NCI-H345 (cell line): ENCODE measurements around the gene PTPN7.
A peak's percentile ranks its signal among the peaks of the same experiment; 100 is the strongest.
"Not testable (repeated sequence)": the region's sequence is repeated elsewhere in the genome, so short reads cannot be mapped to it uniquely, and the experiment has no call there.

Experiments
- DNase-seq: peaks from one replicate; lab custom pipeline; 2025; lab: John Stamatoyannopoulos, UW

PTPN7 gene

GRCh38 chr1:202167054-202167453 is 6.7 kb upstream of the PTPN7 start:
- not testable (repeated sequence) for DNase-seq

GRCh38 chr1:202165942-202166843 is 5.8 kb upstream of the PTPN7 start:
- no peak for DNase-seq

- no peak for DNase-seq
Observed at GRCh38 chr1:202165267-202165941, 5.0 kb upstream of the PTPN7 start.

GRCh38 chr1:202164271-202165037 is 4.1 kb upstream of the PTPN7 start:
- no peak for DNase-seq

GRCh38 chr1:202163281-202164270 is 3.2 kb upstream of the PTPN7 start:
- no peak for DNase-seq

- DNase-seq: no peak
Observed at GRCh38 chr1:202162418-202163280, 2.2 kb upstream of the PTPN7 start.

- no peak for DNase-seq
Observed at GRCh38 chr1:202162047-202162417, 1.6 kb upstream of the PTPN7 start.

- DNase-seq: no peak
Observed at GRCh38 chr1:202161151-202162046, 997 bp upstream of the PTPN7 start.

- no peak for DNase-seq
Observed at GRCh38 chr1:202159534-202160371, 649 bp downstream of the PTPN7 start.

- no peak for DNase-seq
Observed at GRCh38 chr1:202158810-202159533, 1.4 kb downstream of the PTPN7 start.

GRCh38 chr1:202157945-202158344 is 2.5 kb downstream of the PTPN7 start:
- DNase-seq: no peak

GRCh38 chr1:202156590-202156989 is 3.8 kb downstream of the PTPN7 start:
- no peak for DNase-seq

- DNase-seq: peak; percentile 3
Observed at GRCh38 chr1:202155478-202156021, 4.9 kb downstream of the PTPN7 start.

- DNase-seq: peak; percentile 8
Observed at GRCh38 chr1:202154766-202155477, 5.5 kb downstream of the PTPN7 start.

GRCh38 chr1:202154148-202154765 is 6.1 kb downstream of the PTPN7 start:
- no peak for DNase-seq

GRCh38 chr1:202153284-202153683 is 7.1 kb downstream of the PTPN7 start:
- DNase-seq: no peak
